H9 (cell line): ENCODE results near the gene IL1RAP. TPM values are rescaled to one million over a fixed set of nuclear protein-coding genes. Genes with fewer than 3 reads are reported as not detected.

ENCODE experiments used
- DNase-seq: peaks from one replicate; pipeline ENCODE4 v3.0.0-alpha.2; 2017
- H2AFZ ChIP-seq: one replicate; pipeline ENCODE4 v1.6.1; 2013; ENCODE audit warnings: mild to moderate bottlenecking, low read length, control low read depth, moderate library complexity
- H2AK5ac ChIP-seq: 2 replicates; pipeline ENCODE4 v1.6.1; 2013; ENCODE audit warnings: low read length, control low read depth, mixed read lengths; ENCODE audit not compliant: insufficient read length
- H2BK120ac ChIP-seq: one replicate; pipeline ENCODE4 v1.6.1; 2013; ENCODE audit warnings: low read depth, mild to moderate bottlenecking, low read length, control low read depth, inconsistent platforms; ENCODE audit not compliant: poor library complexity, severe bottlenecking
- H2BK12ac ChIP-seq: 2 replicates; pipeline ENCODE4 v1.6.1; 2013; ENCODE audit warnings: low read length, control low read depth, mixed read lengths, low read depth; ENCODE audit not compliant: insufficient read length
- H2BK15ac ChIP-seq: 2 replicates; pipeline ENCODE4 v1.6.1; 2013; ENCODE audit warnings: low read depth, low read length, control low read depth
- H2BK20ac ChIP-seq: one replicate; pipeline ENCODE4 v1.6.1; 2013; ENCODE audit warnings: low read depth, mild to moderate bottlenecking, low read length, control low read depth, inconsistent platforms; ENCODE audit not compliant: poor library complexity, severe bottlenecking
- H2BK5ac ChIP-seq: 2 replicates; pipeline ENCODE4 v1.6.1; 2013; ENCODE audit warnings: low read length, control low read depth, mixed read lengths; ENCODE audit not compliant: insufficient read length
- H3K14ac ChIP-seq: 2 replicates; pipeline ENCODE4 v1.6.1; 2013; ENCODE audit warnings: low read length, control low read depth; ENCODE audit not compliant: insufficient read depth
- H3K18ac ChIP-seq: 2 replicates; pipeline ENCODE4 v1.6.1; 2013; ENCODE audit warnings: low read depth, mild to moderate bottlenecking, mixed read lengths, low read length, control low read depth; ENCODE audit not compliant: insufficient read length
- H3K23ac ChIP-seq: 2 replicates; pipeline ENCODE4 v1.6.1; 2013; ENCODE audit warnings: low read length, control low read depth, mixed read lengths, low read depth; ENCODE audit not compliant: insufficient read length
- H3K23me2 ChIP-seq: 2 replicates; pipeline ENCODE4 v1.6.1; 2013; ENCODE audit warnings: low read depth, mild to moderate bottlenecking, mixed read lengths, low read length, control low read depth; ENCODE audit not compliant: insufficient read length, poor library complexity, severe bottlenecking
- H3K27ac ChIP-seq: 2 replicates; pipeline ENCODE4 v1.5.1; 2013; ENCODE audit warnings: low read length, control low read depth, mixed read lengths, low read depth; ENCODE audit not compliant: insufficient read length
- H3K27me3 ChIP-seq: 2 replicates; pipeline ENCODE4 v1.6.1; 2013; ENCODE audit warnings: low read length, control low read depth, inconsistent platforms; ENCODE audit not compliant: insufficient read depth
- H3K4ac ChIP-seq: 2 replicates; pipeline ENCODE4 v1.6.1; 2013; ENCODE audit warnings: low read depth, mild to moderate bottlenecking, control low read depth, inconsistent platforms, low read length, moderate library complexity
- H3K4me1 ChIP-seq: 2 replicates; pipeline ENCODE4 v1.6.1; 2013; ENCODE audit warnings: low read length, control low read depth, inconsistent platforms; ENCODE audit not compliant: insufficient read depth
- H3K4me2 ChIP-seq: 2 replicates; pipeline ENCODE4 v1.6.1; 2013; ENCODE audit warnings: low read length, control low read depth, mixed read lengths; ENCODE audit not compliant: insufficient read length, insufficient read depth
- H3K56ac ChIP-seq: 2 replicates; pipeline ENCODE4 v1.6.1; 2013; ENCODE audit warnings: low read depth, mild to moderate bottlenecking, mixed read lengths, low read length, control low read depth; ENCODE audit not compliant: insufficient read length
- H3K79me1 ChIP-seq: 2 replicates; pipeline ENCODE4 v1.6.1; 2013; ENCODE audit warnings: low read depth, mild to moderate bottlenecking, moderate library complexity, low read length, control low read depth, inconsistent platforms; ENCODE audit not compliant: insufficient read depth, poor library complexity, severe bottlenecking
- H3K79me2 ChIP-seq: 2 replicates; pipeline ENCODE4 v1.6.1; 2013; ENCODE audit warnings: low read length, control low read depth, inconsistent platforms; ENCODE audit not compliant: insufficient read depth
- H3K9ac ChIP-seq: 2 replicates; pipeline ENCODE4 v1.6.1; 2013; ENCODE audit warnings: low read length, control low read depth, mixed read lengths; ENCODE audit not compliant: insufficient read length; ENCODE audit errors: extremely low read depth
- H3K9me3 ChIP-seq: one replicate; pipeline ENCODE4 v1.6.1; 2013; ENCODE audit warnings: low read depth, low read length, inconsistent platforms; ENCODE audit not compliant: control insufficient read depth
- H3T11ph ChIP-seq: one replicate; pipeline ENCODE4 v1.6.1; 2013; ENCODE audit warnings: mild to moderate bottlenecking, low read length, control low read depth, inconsistent platforms
- H4K20me1 ChIP-seq: one replicate; pipeline ENCODE4 v1.6.1; 2013; ENCODE audit not compliant: control insufficient read depth, insufficient read length, insufficient read depth
- H4K5ac ChIP-seq: 2 replicates; pipeline ENCODE4 v1.6.1; 2013; ENCODE audit warnings: low read depth, mild to moderate bottlenecking, mixed read lengths, low read length, control low read depth; ENCODE audit not compliant: insufficient read length
- H4K8ac ChIP-seq: replicated peaks from 2 replicates; pipeline ENCODE4 v1.6.1; 2013; ENCODE audit warnings: low read length, control low read depth, mixed read lengths, low read depth; ENCODE audit not compliant: insufficient read length
- H4K91ac ChIP-seq: 2 replicates; pipeline ENCODE4 v1.6.1; 2013; ENCODE audit warnings: low read depth, mild to moderate bottlenecking, moderate library complexity, mixed read lengths, low read length, control low read depth; ENCODE audit not compliant: insufficient read length
- H3K27ac Mint-ChIP-seq, 3 experiments: 2 replicates in 2 of 3; 3 replicates in 1 of 3; pipeline ENCODE4 v1.8.0; 2020 to 2021; ENCODE audit warnings: mixed read lengths in 3 of 3, mild to moderate bottlenecking in 1 of 3, moderate library complexity in 1 of 3
- H3K27me3 Mint-ChIP-seq: 2 replicates; pipeline ENCODE4 v1.8.0; 2021; ENCODE audit warnings: low read depth, mild to moderate bottlenecking, moderate library complexity, mixed read lengths
- H3K36me3 Mint-ChIP-seq, 3 experiments: 2 replicates in 2 of 3; 3 replicates in 1 of 3; pipeline ENCODE4 v1.8.0; 2020 to 2021; ENCODE audit warnings: low read depth in 3 of 3, mixed read lengths in 3 of 3; ENCODE audit not compliant: insufficient read depth in 1 of 3
- H3K4me1 Mint-ChIP-seq, 2 experiments: 2 replicates each; pipeline ENCODE4 v1.8.0; 2020; ENCODE audit warnings: mixed read lengths in 2 of 2
- H3K4me3 Mint-ChIP-seq, 2 experiments: 2 replicates in 1 of 2; 3 replicates in 1 of 2; pipeline ENCODE4 v1.8.0; 2020 to 2021; ENCODE audit warnings: mild to moderate bottlenecking in 2 of 2, mixed read lengths in 2 of 2, moderate library complexity in 1 of 2
- H3K9me3 Mint-ChIP-seq, 2 experiments: 2 replicates in 1 of 2; 3 replicates in 1 of 2; pipeline ENCODE4 v1.8.0; 2020; ENCODE audit warnings: mild to moderate bottlenecking in 2 of 2, mixed read lengths in 2 of 2, moderate library complexity in 1 of 2
- CTCF ChIP-seq: fragments of 200-600 bp; sonication (generic); conservative IDR thresholded peaks from 3 replicates; pipeline ENCODE4 v1.8.0; 2021; ENCODE audit warnings: antibody characterized with exemption, mild to moderate bottlenecking
- WGBS: extraction: QIAGEN DNeasy Blood & Tissue Kit; methylation state at CpG from one replicate; pipeline ENCODE4 v1.1.7; 2013; ENCODE audit warnings: missing lambda C conversion rate, low lambda C conversion rate, mixed read lengths; ENCODE audit not compliant: insufficient read length; ENCODE audit errors: extremely low coverage; 5-methylcytosine and 5-hydroxymethylcytosine counted together
- total RNA-seq: library from RNA; stranded (reverse); gene quantifications from 2 replicates; pipeline ENCODE4 v1.2.1, GENCODE V29; 2021

IL1RAP gene
- total RNA-seq, 1 experiment from 2014 or later, result 4.6 TPM

GRCh38 chr3:190588570-190588969 is 74.7 kb downstream of the IL1RAP start:
- Histone ChIP-seq H3K18ac (no peak overlapping the region), H4K20me1 (no peaks in the 10 kb centered on the region), H4K91ac (no peak overlapping the region), H2BK20ac (no peak overlapping the region), H2BK15ac (no peak overlapping the region), H3K27me3 (no peaks in the 10 kb centered on the region), H2BK120ac (no peak overlapping the region), H3K14ac (no peak overlapping the region), H3K4me1 (peaks cover 11% of the 10 kb centered on the region), H3K9me3 (no peaks in the 10 kb centered on the region), H3T11ph (no peak overlapping the region), H2AK5ac (no peak overlapping the region), H3K9ac (no peak overlapping the region), H3K79me1 (no peaks in the 10 kb centered on the region), H3K23ac (no peak overlapping the region), H3K56ac (no peak overlapping the region), H3K23me2 (no peaks in the 10 kb centered on the region), H3K4me2 (no peak overlapping the region), H2AFZ (no peak overlapping the region), H3K4ac (no peak overlapping the region), H3K27ac (no peak overlapping the region), H3K79me2 (no peaks in the 10 kb centered on the region), H2BK12ac (no peak overlapping the region), H4K8ac (no peak overlapping the region), H4K5ac (no peak overlapping the region), H2BK5ac (no peak overlapping the region)
- no peak for DNase-seq
- no peak overlapping the region for H3K4me3 Mint-ChIP-seq
- H3K4me1 Mint-ChIP-seq, result peaks cover 11 to 13% of the 10 kb centered on the region in 2 experiments
- no CpG with 5 or more reads among the region's 2 CpGs for WGBS
- no peak overlapping the region for H3K27ac Mint-ChIP-seq
- H3K36me3 Mint-ChIP-seq, result no peaks in the 10 kb centered on the region; a peak in 1 of 7 replicates
- no peaks in the 10 kb centered on the region for H3K9me3 Mint-ChIP-seq
- no peaks in the 10 kb centered on the region for H3K27me3 Mint-ChIP-seq
- no peak for TF ChIP-seq CTCF
